ENCODE data around the gene ASIC2.

DNA sequence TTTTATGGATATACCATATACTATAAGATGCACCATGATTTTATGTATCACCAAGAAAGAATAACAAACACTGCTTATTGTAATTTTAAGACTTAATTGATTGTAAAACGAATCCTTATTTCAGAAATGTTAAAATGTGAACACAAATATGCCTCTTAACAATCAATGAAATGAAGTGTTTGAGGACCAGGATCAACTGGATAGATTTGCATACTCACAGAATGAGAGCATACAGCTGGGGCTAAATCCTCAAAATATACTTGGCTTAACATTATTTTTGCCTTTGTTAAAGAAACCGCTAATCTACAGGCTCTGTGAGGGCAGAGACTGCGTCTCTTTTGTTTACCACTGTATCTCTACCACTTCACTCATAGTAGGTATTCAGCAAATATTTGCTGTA, 207.8 kb downstream of the ASIC2 start:
- no peak for TF ChIP-seq GATA3 (IDR thresholded peaks at IDR 0.05; ENCODE audit: low read depth, low read length)
- TF ChIP-seq GATA2 (IDR thresholded peaks at IDR 0.05; ENCODE audit: low read depth, low read length), result no peak

All from SH-SY5Y (cell line).